Stimulated activated CD8-positive, alpha-beta memory T cell treated with anti-CD3 and anti-CD28 coated beads, Interleukin-2, amount 100 ng/mL, for 48 hours (primary cell): ENCODE measurements around the gene IL2RG.

Source experiments
- DNase-seq, 2 donors: peaks; one replicate each; pipeline ENCODE4 v3.0.0-alpha.2; 2020; ENCODE audit warnings: low read depth in 2 of 2

The IL2RG gene

DNA sequence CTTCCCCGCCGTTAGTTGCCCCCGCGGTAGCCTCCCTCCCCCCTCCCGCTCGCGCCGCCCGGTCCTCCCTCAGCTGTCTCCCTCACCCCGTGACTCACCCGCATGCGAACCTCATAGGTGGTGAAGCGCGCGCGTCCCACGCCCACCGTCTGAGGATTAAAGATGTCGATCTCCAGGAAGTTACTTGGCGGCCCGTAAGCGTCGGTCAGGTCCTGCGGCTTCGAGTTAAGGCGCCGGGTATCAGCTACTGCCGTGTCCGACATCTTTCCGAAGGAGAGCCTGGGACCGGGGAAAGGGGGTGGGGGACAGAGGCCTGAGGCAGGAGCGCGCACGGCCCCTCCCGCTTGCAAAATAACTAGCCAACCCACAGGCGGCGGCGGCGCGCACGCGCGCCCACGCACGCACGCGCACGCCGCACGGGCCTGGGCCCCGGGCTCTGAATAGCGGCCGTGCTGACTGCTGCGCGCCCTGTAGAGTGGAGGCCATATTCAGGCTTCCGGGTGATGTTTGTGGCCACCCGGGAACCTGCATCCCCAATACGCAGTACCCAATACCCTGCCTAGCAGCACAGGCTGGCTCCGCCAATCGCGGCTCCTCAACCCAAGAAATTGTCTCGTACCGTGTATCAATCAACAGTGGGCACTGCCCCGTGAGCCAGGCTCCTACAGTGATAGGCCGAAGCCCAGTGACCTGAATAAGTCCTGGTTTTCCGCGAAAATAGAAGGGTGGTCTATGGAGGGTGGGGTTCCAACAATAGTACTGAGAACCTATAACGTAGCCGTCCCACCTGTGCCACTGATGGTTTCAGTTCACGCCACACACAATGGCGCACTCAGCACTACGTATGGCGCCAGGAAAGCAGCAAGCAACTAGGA lies 43.1 kb downstream of the IL2RG start, which contains the start of gene SNX12:
Gene SNX12 (minus strand): TSS at position 291 of the 875 bp plus-strand sequence. CDS start 28 bp downstream, at position 263.
- DNase-seq = peak; percentile 66 to 80

DNA sequence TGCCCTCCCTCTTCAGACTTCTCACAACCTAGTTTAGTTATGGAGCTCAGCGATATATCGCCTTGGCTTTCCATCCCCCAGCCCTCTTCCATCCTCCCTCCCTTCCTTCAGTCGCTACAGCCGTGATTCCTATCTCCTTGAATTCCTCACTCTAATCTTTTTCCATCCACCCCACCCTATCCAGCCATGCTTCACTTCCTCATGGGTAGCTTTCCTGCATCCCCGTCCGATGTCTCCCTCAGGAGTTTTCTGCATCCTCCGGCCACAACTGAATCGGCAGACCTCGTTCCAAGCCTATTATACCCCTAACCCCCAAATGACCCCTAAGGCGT lies 43.7 kb downstream of the IL2RG start:
- DNase-seq = no peak

GRCh38 chrX:71067089-71067488 lies 44.3 kb downstream of the IL2RG start:
- DNase-seq = no peak

DNA sequence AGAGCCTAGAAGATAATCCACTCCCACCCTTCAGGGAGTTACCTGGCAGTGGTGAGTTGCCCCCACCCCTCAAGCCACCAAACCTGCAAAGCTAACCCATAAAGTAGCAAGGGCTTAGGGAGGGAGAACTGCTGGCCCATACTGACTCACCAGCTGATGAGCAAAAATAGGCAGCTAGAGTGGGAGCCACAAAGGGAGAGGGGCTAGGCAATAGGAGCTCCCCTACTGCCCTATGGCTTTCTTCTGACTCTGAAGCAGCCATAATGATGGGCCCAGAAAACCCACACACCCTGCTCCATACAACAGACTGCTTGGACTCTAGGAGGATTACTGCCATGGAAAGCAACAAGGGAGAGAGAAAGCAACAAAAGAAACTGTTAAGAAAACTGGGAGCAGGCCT lies 51.2 kb downstream of the IL2RG start:
- no peak for DNase-seq

GRCh38 chrX:71057848-71058530 lies 53.4 kb downstream of the IL2RG start:
- DNase-seq = no peak
